Measurements from ENCODE around the gene TAF7. TPM values are rescaled to one million over a fixed set of nuclear protein-coding genes. Genes with fewer than 3 reads are reported as not detected.
A peak's percentile ranks its signal among the peaks of the same experiment; 100 is the strongest.
"Not testable (repeated sequence)": the region's sequence is repeated elsewhere in the genome, so short reads cannot be mapped to it uniquely, and the experiment has no call there.

The TAF7 gene
- total RNA-seq, 8 experiments from 2014 or later = 58.8 to 118 (median 71.3) TPM

DNA sequence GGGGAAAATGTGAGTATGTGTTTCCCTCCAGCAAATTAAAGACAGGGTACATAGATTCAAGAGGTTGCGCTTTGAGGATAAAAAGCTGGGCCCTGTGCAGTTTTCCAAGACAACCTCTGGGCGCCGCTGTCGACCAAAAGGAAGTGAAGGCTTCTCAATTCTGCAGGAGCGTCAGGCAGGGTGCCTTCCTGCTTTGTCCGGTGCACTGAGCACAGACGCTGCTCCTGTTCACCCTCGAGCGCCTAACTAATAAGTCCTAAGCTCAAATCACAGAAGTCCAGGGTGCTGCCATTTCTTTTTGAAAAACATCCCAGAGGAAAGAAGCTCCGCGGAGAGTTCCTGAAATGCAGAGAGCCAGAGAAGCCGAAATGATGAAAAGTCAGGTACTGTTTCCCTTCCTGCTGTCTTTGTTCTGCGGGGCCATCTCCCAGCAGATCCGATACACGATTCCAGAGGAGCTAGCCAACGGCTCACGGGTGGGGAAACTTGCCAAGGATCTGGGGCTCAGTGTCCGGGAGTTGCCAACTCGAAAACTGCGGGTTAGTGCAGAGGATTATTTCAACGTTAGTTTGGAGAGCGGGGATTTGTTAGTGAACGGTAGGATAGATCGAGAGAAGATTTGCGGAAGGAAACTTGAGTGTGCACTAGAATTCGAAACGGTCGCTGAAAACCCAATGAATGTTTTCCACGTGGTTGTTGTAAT lies 29.5 kb upstream of the TAF7 start, which contains the start of gene PCDHGB1:
Gene PCDHGB1, plus strand, starts transcription at position 183 of the 703 bp plus-strand sequence. Its CDS starts 162 bp downstream, at position 345.
- ATAC-seq (replicated peaks in 6 of 8) = peak in 2 of 8 experiments; percentile 42 to 91
- 20 to 95% (median 52%) methylated on average over 4 to 27 of the region's 29 CpGs; no CpG with 5 or more reads in 1 of the 10 experiments for WGBS, 10 experiments
- Histone ChIP-seq H3K4me3 (no peak within 1 kb of the TSS), H3K27ac (no peak within 1 kb of the TSS), H3K4me1 (replicated peaks in 1 of 2) (no peaks in the 10 kb centered on the region)
- in situ Hi-C loops (cut with MboI; ENCODE audit: low pct_unique_long_range_greater_than_20kb in 2 of 9, low sequenced_read_pairs in 9 of 9, unreplicated experiment in 9 of 9) = no loop called here

GRCh38 chr5:141346017-141346416 lies 25.4 kb upstream of the TAF7 start:
- H3K27ac ChIP-seq; ATAC-seq (replicated peaks in 6 of 8); H3K4me1 ChIP-seq (replicated peaks in 1 of 2); in situ Hi-C loops (cut with MboI; ENCODE audit: low pct_unique_long_range_greater_than_20kb in 2 of 9, low sequenced_read_pairs in 9 of 9, unreplicated experiment in 9 of 9); H3K4me3 ChIP-seq: not testable (repeated sequence)
- WGBS, 10 experiments = 89 to 100% methylated on average over 1 to 3 of the region's 35 CpGs; no CpG with 5 or more reads in 8 of the 10 experiments

GRCh38 chr5:141345327-141345726 lies 24.7 kb upstream of the TAF7 start:
- no peak overlapping the region for H3K27ac ChIP-seq
- in situ Hi-C loops (cut with MboI; ENCODE audit: low pct_unique_long_range_greater_than_20kb in 2 of 9, low sequenced_read_pairs in 9 of 9, unreplicated experiment in 9 of 9) = no loop called here
- no peak for ATAC-seq (replicated peaks in 6 of 8)

GRCh38 chr5:141343953-141344463 lies 23.4 kb upstream of the TAF7 start:
- peak in 2 of 8 experiments; percentile 43 to 60 for ATAC-seq (replicated peaks in 6 of 8)
- in situ Hi-C loops (cut with MboI; ENCODE audit: low pct_unique_long_range_greater_than_20kb in 2 of 9, low sequenced_read_pairs in 9 of 9, unreplicated experiment in 9 of 9) = no loop called here
- H3K4me3 ChIP-seq = no peak overlapping the region
- no peak overlapping the region for H3K27ac ChIP-seq
- H3K4me1 ChIP-seq (replicated peaks in 1 of 2) = no peaks in the 10 kb centered on the region
- 7 to 92% (median 80%) methylated on average over 1 to 30 of the region's 31 CpGs; no CpG with 5 or more reads in 1 of the 10 experiments for WGBS, 10 experiments

More at GRCh38 chr5:141345327-141345726, 24.7 kb upstream of the TAF7 start:
- H3K4me3 ChIP-seq = no peak overlapping the region
- 83 to 100% methylated on average over 3 to 7 of the region's 20 CpGs; no CpG with 5 or more reads in 8 of the 10 experiments for WGBS, 10 experiments
- no peaks in the 10 kb centered on the region for H3K4me1 ChIP-seq (replicated peaks in 1 of 2)

DNA sequence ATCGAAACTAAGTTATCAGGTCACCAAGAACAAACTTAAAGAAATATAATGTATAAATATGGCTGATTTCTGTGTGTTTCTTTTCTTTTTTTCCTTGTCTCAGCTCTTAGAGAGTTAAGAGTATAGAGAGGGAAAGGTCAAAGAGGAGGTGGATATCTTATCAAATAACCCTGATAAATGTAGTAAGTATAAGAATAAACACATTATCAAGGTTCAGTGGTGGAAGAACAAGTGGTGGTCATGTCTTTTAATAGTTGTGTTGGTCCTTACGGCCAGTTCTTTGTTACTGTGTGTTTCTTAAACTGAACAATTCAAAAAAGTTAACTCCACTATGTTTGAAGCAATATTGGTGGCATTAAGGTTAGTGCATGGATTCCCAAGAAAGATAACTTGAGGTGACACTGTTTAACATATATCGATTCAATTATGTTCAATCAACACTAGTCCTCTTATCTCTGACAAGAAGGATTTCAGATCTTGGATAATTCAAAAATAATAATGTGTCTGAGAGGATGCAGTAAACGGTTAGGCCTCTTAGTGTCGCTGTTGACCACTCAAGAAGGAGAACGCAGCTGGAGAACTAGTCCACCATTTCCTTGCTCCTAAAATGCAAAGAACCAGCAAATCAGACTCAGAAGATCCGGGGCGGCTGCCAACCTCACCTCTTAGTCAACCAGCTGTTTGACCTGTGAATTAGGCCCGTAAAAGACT lies 22.8 kb upstream of the TAF7 start, which contains the start of gene PCDHGA3:
Gene PCDHGA3, plus strand, starts transcription at position 588 of the 711 bp plus-strand sequence. CDS start 205 bp downstream, outside the sequence.
- no peaks in the 10 kb centered on the region for H3K4me1 ChIP-seq (replicated peaks in 1 of 2)
- WGBS, 10 experiments = 14 to 100% (median 71%) methylated on average over 1 to 8 of the region's 9 CpGs
- in situ Hi-C loops (cut with MboI; ENCODE audit: low pct_unique_long_range_greater_than_20kb in 2 of 9, low sequenced_read_pairs in 9 of 9, unreplicated experiment in 9 of 9) = no loop called here
- H3K4me3 ChIP-seq = no peak within 1 kb of the TSS
- H3K27ac ChIP-seq = no peak within 1 kb of the TSS
- peak in 3 of 8 experiments; percentile 12 to 69 (median 50) for ATAC-seq (replicated peaks in 6 of 8)

- Histone ChIP-seq H3K4me1 (replicated peaks in 1 of 2) (no peaks in the 10 kb centered on the region), H3K4me3 (no peak overlapping the region), H3K27ac (no peak overlapping the region)
- 0 to 50% (median 29%) methylated on average over 1 of the region's 1 CpG; no CpG with 5 or more reads in 3 of the 10 experiments for WGBS, 10 experiments
- in situ Hi-C loops (cut with MboI; ENCODE audit: low pct_unique_long_range_greater_than_20kb in 2 of 9, low sequenced_read_pairs in 9 of 9, unreplicated experiment in 9 of 9) = no loop called here
- no peak for ATAC-seq (replicated peaks in 6 of 8)
These were observed 22.2 kb upstream of the TAF7 start for GRCh38 chr5:141342773-141343172.

DNA sequence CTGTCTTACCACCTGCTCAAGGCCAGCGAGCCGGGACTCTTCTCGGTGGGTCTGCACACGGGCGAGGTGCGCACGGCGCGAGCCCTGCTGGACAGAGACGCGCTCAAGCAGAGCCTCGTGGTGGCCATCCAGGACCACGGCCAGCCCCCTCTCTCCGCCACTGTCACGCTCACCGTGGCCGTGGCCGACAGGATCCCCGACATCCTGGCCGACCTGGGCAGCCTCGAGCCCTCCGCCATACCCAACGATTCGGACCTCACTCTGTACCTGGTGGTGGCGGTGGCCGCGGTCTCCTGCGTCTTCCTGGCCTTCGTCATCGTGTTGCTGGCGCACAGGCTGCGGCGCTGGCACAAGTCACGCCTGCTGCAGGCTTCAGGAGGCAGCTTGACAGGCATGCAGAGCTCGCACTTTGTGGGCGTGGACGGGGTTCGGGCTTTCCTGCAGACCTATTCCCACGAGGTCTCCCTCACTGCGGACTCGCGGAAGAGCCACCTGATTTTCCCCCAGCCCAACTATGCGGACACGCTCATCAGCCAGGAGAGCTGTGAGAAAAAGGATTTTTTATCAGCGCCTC lies 20.3 kb upstream of the TAF7 start:
- H3K4me1 ChIP-seq (replicated peaks in 1 of 2); H3K4me3 ChIP-seq; H3K27ac ChIP-seq; ATAC-seq (replicated peaks in 6 of 8); in situ Hi-C loops (cut with MboI; ENCODE audit: low pct_unique_long_range_greater_than_20kb in 2 of 9, low sequenced_read_pairs in 9 of 9, unreplicated experiment in 9 of 9): not testable (repeated sequence)
- 19 to 100% (median 90%) methylated on average over 1 to 5 of the region's 45 CpGs; no CpG with 5 or more reads in 5 of the 10 experiments for WGBS, 10 experiments

DNA sequence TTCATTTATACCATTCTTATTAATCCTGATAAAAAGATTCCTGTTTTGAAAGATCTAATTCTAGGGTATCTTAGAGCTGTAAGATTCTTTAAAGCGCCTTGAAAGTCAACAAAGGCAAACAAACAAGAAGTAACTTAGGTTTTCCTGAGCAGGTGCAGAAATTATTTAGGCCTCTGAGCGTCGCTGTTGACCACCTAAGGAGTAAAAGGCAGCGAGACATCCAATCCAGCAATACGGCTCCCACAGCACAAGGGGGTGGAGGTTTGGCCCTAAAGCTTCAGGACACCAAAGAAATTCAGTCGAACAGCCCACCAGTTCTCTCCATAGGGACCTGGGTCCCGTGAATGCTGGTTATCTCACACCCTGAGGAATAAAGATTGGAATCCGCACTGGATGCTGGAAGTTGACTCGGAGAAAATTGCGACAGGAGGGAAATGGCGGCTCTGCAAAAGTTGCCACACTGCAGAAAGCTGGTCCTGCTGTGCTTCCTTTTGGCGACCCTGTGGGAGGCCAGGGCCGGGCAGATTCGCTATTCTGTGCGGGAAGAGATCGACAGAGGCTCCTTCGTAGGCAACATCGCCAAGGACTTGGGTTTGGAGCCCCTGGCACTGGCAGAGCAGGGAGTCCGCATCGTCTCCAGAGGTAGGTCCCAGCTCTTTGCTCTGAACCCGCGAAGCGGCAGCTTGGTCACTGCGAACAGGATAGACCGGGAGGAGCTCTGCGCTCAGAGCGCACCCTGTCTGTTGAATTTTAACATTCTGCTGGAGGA lies 18.1 kb upstream of the TAF7 start, which contains the start of gene PCDHGA2:
Gene PCDHGA2, plus strand, starts transcription at position 223 of the 769 bp plus-strand sequence.
- no peaks in the 10 kb centered on the region for H3K4me1 ChIP-seq (replicated peaks in 1 of 2)
- WGBS, 10 experiments = 18 to 91% (median 70%) methylated on average over 2 to 26 of the region's 27 CpGs; no CpG with 5 or more reads in 1 of the 10 experiments
- in situ Hi-C loops (cut with MboI; ENCODE audit: low pct_unique_long_range_greater_than_20kb in 2 of 9, low sequenced_read_pairs in 9 of 9, unreplicated experiment in 9 of 9) = no loop called here
- H3K27ac ChIP-seq = no peak within 1 kb of the TSS
- peak in 1 of 8 experiments; percentile 52 for ATAC-seq (replicated peaks in 6 of 8)
- H3K4me3 ChIP-seq = no peak within 1 kb of the TSS

GRCh38 chr5:141332571-141332970 lies 12.0 kb upstream of the TAF7 start:
- H3K4me1 ChIP-seq (replicated peaks in 1 of 2); in situ Hi-C loops (cut with MboI; ENCODE audit: low pct_unique_long_range_greater_than_20kb in 2 of 9, low sequenced_read_pairs in 9 of 9, unreplicated experiment in 9 of 9); H3K27ac ChIP-seq; ATAC-seq (replicated peaks in 6 of 8); H3K4me3 ChIP-seq: not testable (repeated sequence)
- 90% methylated on average over 2 of the region's 39 CpGs; no CpG with 5 or more reads in 9 of the 10 experiments for WGBS, 10 experiments

DNA sequence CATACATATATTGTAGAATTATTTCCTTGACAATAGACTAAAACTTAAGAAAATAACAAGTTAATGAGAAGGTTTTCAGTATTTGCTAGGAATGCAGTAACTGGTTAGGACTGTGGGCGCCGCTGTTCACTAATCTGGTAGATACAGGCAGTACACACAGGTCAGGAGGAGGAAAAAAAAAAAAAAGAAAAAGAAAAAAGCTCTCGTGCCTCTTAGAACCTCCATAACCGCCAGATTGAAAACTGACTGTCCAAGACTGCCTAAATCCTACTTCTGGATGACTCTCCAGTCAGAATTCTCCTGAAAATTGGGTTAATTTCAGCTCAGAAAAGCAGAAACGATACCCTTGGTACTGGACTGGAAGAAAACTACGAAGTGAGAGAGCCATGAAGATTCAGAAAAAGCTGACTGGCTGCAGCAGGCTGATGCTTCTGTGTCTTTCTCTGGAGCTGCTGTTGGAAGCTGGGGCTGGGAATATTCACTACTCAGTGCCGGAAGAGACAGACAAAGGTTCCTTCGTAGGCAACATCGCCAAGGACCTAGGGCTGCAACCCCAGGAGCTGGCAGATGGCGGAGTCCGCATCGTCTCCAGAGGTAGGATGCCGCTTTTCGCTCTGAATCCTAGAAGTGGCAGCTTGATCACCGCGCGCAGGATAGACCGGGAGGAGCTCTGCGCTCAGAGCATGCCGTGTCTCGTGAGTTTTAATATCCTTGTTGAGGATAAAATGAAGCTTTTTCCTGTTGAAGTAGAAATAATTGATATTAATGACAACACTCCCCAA lies 9.9 kb upstream of the TAF7 start, which contains the start of gene PCDHGA1:
Gene PCDHGA1, plus strand, starts transcription at position 216 of the 782 bp plus-strand sequence.
- H3K27ac ChIP-seq = no peak within 1 kb of the TSS
- WGBS, 10 experiments = 0 to 86% (median 52%) methylated on average over 1 to 20 of the region's 21 CpGs
- no peaks in the 10 kb centered on the region for H3K4me1 ChIP-seq (replicated peaks in 1 of 2)
- H3K4me3 ChIP-seq = no peak within 1 kb of the TSS
- in situ Hi-C loops (cut with MboI; ENCODE audit: low pct_unique_long_range_greater_than_20kb in 2 of 9, low sequenced_read_pairs in 9 of 9, unreplicated experiment in 9 of 9) = no loop called here
- ATAC-seq (replicated peaks in 6 of 8) = peak in 3 of 8 experiments; percentile 87 to 93 (median 88)

GRCh38 chr5:141328231-141328630 lies 7.6 kb upstream of the TAF7 start:
- H3K4me1 ChIP-seq (replicated peaks in 1 of 2) = no peaks in the 10 kb centered on the region
- H3K27ac ChIP-seq = no peak overlapping the region
- ATAC-seq (replicated peaks in 6 of 8) = no peak
- no peak overlapping the region for H3K4me3 ChIP-seq
- in situ Hi-C loops (cut with MboI; ENCODE audit: low pct_unique_long_range_greater_than_20kb in 2 of 9, low sequenced_read_pairs in 9 of 9, unreplicated experiment in 9 of 9) = no loop called here
- WGBS, 10 experiments = 59 to 89% (median 80%) methylated on average over 1 to 7 of the region's 8 CpGs; no CpG with 5 or more reads in 7 of the 10 experiments
